22Rv1 (cell line): Measurements from ENCODE around the gene POLG.

Experiments used
- ZFX ChIP-seq: fragments of 450-650 bp; IDR thresholded peaks from 2 replicates; pipeline ENCODE4 v1.6.1; 2017; ENCODE audit warnings: antibody characterized with exemption, borderline replicate concordance
- TF ChIP-seq, protein P1 (sequence below): fragments of 450-650 bp; IDR thresholded peaks from 2 replicates; pipeline ENCODE4 v1.5.1; 2017; ENCODE audit warnings: mild to moderate bottlenecking

DNA sequence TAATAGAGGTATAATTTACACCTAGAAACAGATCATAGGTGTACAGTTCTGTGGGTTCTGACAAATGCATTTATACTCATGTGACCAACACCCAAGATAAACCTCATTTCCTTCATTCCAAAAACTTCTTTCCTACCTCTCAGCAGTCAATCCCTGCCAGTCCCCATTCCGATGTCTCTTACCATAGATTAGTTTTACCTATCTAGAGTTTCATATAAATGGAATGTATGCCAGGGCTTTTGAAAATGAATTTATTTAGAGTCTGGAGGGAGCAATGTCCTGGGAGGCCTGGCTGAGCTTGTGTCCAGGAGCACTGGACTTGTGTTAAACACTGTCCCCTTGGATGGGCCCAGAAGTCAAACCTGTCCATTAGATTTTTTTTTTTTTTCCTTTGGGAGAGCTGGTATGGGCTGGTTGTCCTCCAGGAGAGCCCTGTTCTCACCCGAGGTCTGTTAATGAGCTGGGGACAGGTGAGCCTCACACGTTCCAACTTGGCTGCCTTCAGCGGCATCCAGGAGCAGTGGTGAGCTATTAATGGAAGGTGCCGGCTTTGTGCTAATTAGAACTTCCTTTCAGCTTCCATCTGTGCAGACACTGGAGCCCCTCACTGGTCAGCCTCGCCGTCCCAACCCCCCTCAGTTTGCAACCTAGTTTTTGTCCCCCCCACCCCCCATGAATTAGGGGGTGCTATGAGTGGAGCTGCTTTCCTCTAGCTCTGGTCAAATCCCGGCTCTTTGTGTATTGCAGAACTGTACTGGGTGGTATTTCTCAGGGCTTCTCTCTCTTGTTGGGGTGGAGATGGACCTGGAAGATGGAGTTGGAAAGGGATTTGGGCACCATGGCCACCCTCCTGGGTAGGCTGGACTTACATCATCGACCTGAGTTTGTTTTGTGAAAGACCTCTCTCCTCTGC, 40.7 kb upstream of the POLG start:
- TF ChIP-seq, protein P1, sequence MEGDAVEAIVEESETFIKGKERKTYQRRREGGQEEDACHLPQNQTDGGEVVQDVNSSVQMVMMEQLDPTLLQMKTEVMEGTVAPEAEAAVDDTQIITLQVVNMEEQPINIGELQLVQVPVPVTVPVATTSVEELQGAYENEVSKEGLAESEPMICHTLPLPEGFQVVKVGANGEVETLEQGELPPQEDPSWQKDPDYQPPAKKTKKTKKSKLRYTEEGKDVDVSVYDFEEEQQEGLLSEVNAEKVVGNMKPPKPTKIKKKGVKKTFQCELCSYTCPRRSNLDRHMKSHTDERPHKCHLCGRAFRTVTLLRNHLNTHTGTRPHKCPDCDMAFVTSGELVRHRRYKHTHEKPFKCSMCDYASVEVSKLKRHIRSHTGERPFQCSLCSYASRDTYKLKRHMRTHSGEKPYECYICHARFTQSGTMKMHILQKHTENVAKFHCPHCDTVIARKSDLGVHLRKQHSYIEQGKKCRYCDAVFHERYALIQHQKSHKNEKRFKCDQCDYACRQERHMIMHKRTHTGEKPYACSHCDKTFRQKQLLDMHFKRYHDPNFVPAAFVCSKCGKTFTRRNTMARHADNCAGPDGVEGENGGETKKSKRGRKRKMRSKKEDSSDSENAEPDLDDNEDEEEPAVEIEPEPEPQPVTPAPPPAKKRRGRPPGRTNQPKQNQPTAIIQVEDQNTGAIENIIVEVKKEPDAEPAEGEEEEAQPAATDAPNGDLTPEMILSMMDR, result no peak
- TF ChIP-seq ZFX, result no peak
